Lower lobe of right lung (tissue), 2 donors: Measurements from ENCODE around the gene NR2C2. TPM values are rescaled to one million over a fixed set of nuclear protein-coding genes. Genes with fewer than 3 reads are reported as not detected.

Experiments used
- ATAC-seq, 2 donors: fragments of 200-7000 bp; cut with Tn5 transposase; one replicate each; pipeline ENCODE4 v1.9.1; 2020 to 2022; ENCODE audit warnings: mild to moderate bottlenecking in 2 of 2, moderate library complexity in 2 of 2
- DNase-seq: peaks from one replicate; pipeline ENCODE4 v3.0.0-alpha.2; 2020
- H3K27ac ChIP-seq: fragments of 200-600 bp; one replicate; pipeline ENCODE4 v1.8.0; 2022
- H3K27me3 ChIP-seq: fragments of 200-600 bp; one replicate; pipeline ENCODE4 v1.8.0; 2022; ENCODE audit warnings: low read depth
- H3K36me3 ChIP-seq: fragments of 200-600 bp; one replicate; pipeline ENCODE4 v1.8.0; 2022; ENCODE audit warnings: mild to moderate bottlenecking
- H3K4me1 ChIP-seq: fragments of 200-600 bp; one replicate; pipeline ENCODE4 v1.8.0; 2022
- H3K4me3 ChIP-seq: fragments of 200-600 bp; one replicate; pipeline ENCODE4 v1.8.0; 2022; ENCODE audit warnings: mild to moderate bottlenecking
- H3K9me3 ChIP-seq: fragments of 200-600 bp; one replicate; pipeline ENCODE4 v1.8.0; 2022
- intact Hi-C: fragments of 100-400 bp; cut with DNase I; formaldehyde crosslinking; loops from one replicate; pipeline ENCODE4 v1.11.0; 2022
- total RNA-seq: library from RNA; stranded (reverse); fragmentation: NEBNext Ultra II Directional; extraction: Animal tissue kit (Norgen Biotek cat#: 25700); gene quantifications from one replicate; pipeline ENCODE4 v1.2.1, GENCODE V29; 2021
- TF ChIP-seq, protein P1 (sequence below): fragments of 200-600 bp; IDR thresholded peaks from one replicate; pipeline ENCODE4 v1.8.0; 2022; ENCODE audit warnings: antibody characterized with exemption, mild to moderate bottlenecking
- donor health status: DM: no; HTN: yes; CAD: no; lungs with severe emphysema.

The NR2C2 gene
- total RNA-seq, 1 donor from 2014 or later = 56.7 TPM

GRCh38 chr3:15065550-15066007, 118.2 kb downstream of the NR2C2 start:
- TF ChIP-seq, protein P1, sequence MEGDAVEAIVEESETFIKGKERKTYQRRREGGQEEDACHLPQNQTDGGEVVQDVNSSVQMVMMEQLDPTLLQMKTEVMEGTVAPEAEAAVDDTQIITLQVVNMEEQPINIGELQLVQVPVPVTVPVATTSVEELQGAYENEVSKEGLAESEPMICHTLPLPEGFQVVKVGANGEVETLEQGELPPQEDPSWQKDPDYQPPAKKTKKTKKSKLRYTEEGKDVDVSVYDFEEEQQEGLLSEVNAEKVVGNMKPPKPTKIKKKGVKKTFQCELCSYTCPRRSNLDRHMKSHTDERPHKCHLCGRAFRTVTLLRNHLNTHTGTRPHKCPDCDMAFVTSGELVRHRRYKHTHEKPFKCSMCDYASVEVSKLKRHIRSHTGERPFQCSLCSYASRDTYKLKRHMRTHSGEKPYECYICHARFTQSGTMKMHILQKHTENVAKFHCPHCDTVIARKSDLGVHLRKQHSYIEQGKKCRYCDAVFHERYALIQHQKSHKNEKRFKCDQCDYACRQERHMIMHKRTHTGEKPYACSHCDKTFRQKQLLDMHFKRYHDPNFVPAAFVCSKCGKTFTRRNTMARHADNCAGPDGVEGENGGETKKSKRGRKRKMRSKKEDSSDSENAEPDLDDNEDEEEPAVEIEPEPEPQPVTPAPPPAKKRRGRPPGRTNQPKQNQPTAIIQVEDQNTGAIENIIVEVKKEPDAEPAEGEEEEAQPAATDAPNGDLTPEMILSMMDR = no peak
- Histone ChIP-seq H3K4me3 (peak overlapping the region; percentile 84), H3K27ac (peak overlapping the region; percentile 85), H3K9me3 (no peaks in the 10 kb centered on the region), H3K27me3 (no peaks in the 10 kb centered on the region), H3K4me1 (peaks cover 16% of the 10 kb centered on the region), H3K36me3 (peaks cover 5% of the 10 kb centered on the region)
- ATAC-seq = no peak
- DNase-seq = no peak
- intact Hi-C loops = no loop called here

DNA sequence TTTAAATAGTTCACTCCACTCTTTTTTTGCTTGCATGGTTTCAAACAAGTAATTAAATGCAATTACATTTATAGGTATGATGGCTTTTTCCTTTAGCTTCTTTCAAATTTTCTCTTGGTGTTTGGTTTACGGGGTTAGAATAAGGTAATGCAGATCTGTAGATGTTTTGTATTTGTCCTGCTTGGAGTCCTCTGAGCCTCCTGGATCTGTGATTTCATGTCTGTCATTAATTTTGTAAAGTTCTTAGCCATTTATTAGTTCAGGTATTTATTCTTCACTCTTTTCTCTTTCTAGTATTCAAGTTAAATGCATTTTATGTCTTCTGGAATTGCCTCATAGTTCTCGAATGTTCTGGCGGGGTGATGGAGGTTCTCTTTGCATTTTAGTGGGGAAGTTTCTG, 119.1 kb downstream of the NR2C2 start:
- Histone ChIP-seq H3K27me3 (no peaks in the 10 kb centered on the region), H3K9me3 (no peaks in the 10 kb centered on the region), H3K4me1 (peaks cover 16% of the 10 kb centered on the region), H3K4me3 (no peak overlapping the region), H3K36me3 (peaks cover 14% of the 10 kb centered on the region), H3K27ac (no peak overlapping the region)
- ATAC-seq = no peak
- DNase-seq = no peak
- intact Hi-C loops = no loop called here
- TF ChIP-seq, protein P1 = no peak

GRCh38 chr3:15069441-15069840, 122.1 kb downstream of the NR2C2 start:
- no peak for DNase-seq
- no peaks in the 10 kb centered on the region for H3K27me3 ChIP-seq
- TF ChIP-seq, protein P1 = no peak
- ATAC-seq = no peak
- no peaks in the 10 kb centered on the region for H3K9me3 ChIP-seq
- H3K27ac ChIP-seq = no peak overlapping the region
- intact Hi-C loops = no loop called here
- peaks cover under 1% of the 10 kb centered on the region for H3K4me1 ChIP-seq
- peaks cover 44% of the 10 kb centered on the region for H3K36me3 ChIP-seq
- no peak overlapping the region for H3K4me3 ChIP-seq

DNA sequence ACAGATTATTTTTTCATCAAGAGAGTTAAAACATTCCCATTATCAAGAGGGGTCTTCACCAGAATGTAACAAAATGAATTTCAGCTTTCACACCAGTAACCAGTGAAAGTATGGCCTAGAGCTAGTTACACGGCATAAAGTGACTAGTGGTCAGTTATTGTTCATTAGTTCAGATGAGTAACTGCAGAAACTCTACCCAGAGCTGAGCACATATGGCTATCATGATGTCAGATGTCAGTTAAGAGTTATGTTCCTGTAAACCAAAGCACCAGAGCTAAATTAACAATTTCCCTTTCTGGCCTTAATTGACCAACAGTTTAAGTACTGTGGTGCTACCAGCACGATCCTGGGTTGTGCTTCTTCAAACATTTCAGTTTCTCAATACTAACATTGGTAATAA, 124.3 kb downstream of the NR2C2 start:
- peaks cover 67% of the 10 kb centered on the region for H3K36me3 ChIP-seq
- TF ChIP-seq, protein P1 = no peak
- intact Hi-C loops = no loop called here

DNA sequence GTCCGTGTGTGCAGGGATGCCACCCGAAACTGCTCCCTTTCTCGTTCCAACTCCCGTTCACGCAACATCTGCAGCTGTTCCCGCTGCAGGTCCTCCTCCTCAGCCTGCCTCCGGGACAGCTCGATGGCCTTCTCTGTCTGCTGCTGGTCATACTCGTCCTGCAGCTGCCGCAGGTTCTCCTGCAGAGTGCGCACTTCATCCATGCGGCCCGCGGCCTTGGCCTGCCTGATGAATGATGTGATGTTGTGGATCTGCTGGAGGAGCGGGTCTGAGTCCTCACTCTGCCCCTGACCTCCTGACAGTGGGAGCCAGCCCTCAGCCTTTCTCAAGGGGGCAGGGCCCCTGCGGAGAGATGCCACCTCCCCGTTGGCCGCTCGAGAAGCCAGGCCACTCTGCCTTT, 127.1 kb downstream of the NR2C2 start:
- intact Hi-C loops = no loop called here
- H3K4me1 ChIP-seq = no peaks in the 10 kb centered on the region
- H3K27me3 ChIP-seq = no peaks in the 10 kb centered on the region
- TF ChIP-seq, protein P1 = no peak
- no peak overlapping the region for H3K27ac ChIP-seq
- no peaks in the 10 kb centered on the region for H3K9me3 ChIP-seq
- peaks cover 94% of the 10 kb centered on the region for H3K36me3 ChIP-seq
- H3K4me3 ChIP-seq = no peak overlapping the region
- DNase-seq (no peak), ATAC-seq (no peak)

More for the DNA sequence above, 124.3 kb downstream of the NR2C2 start:
- Histone ChIP-seq H3K27ac (no peak overlapping the region), H3K4me3 (no peak overlapping the region), H3K4me1 (no peaks in the 10 kb centered on the region), H3K9me3 (no peaks in the 10 kb centered on the region), H3K27me3 (no peaks in the 10 kb centered on the region)
- no peak for DNase-seq
- no peak for ATAC-seq

- no peak overlapping the region for H3K4me3 ChIP-seq
- no peaks in the 10 kb centered on the region for H3K9me3 ChIP-seq
- DNase-seq = no peak
- intact Hi-C loops = no loop called here
- no peak for ATAC-seq
- TF ChIP-seq, protein P1 = no peak
- H3K27ac ChIP-seq = no peak overlapping the region
- H3K4me1 ChIP-seq = peaks cover 8% of the 10 kb centered on the region
- H3K36me3 ChIP-seq = peaks cover 99% of the 10 kb centered on the region
- H3K27me3 ChIP-seq = no peaks in the 10 kb centered on the region
These were observed 131.7 kb downstream of the NR2C2 start for GRCh38 chr3:15079091-15079490.
